Panc1 (cell line): ENCODE data around the gene SEPTIN8.

Experiments used
- SIN3A ChIP-seq: IDR thresholded peaks from 2 replicates; pipeline ENCODE4 v1.6.1; 2012; ENCODE audit warnings: low read depth, mild to moderate bottlenecking, low read length, moderate library complexity, borderline replicate concordance; ENCODE audit not compliant: insufficient read depth
- TF ChIP-seq, protein P1 (sequence below): fragments of 450-650 bp; IDR thresholded peaks from 2 replicates; pipeline ENCODE4 v1.5.1; 2017; ENCODE audit warnings: mild to moderate bottlenecking

DNA sequence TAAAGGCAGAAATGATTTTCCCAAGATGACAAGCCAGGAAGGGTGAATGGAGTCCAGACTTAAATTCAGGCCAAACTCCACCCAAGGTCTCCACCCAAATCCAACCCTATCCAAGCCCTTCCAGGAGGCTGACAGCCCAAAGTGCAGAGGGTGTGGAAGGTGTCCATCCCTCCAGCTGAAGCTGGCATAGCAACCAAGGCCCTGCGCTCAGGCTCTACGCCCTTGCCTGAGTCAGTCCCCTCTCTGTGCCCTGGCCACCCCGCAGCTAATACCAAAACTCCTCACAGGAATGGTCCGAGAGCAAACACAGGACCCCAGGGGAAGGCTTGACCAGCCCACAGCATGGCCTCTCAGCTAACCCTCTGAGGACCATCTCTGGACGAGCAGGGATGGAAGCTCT, 2.1 kb downstream of the SEPTIN8 start:
- TF ChIP-seq, protein P1, sequence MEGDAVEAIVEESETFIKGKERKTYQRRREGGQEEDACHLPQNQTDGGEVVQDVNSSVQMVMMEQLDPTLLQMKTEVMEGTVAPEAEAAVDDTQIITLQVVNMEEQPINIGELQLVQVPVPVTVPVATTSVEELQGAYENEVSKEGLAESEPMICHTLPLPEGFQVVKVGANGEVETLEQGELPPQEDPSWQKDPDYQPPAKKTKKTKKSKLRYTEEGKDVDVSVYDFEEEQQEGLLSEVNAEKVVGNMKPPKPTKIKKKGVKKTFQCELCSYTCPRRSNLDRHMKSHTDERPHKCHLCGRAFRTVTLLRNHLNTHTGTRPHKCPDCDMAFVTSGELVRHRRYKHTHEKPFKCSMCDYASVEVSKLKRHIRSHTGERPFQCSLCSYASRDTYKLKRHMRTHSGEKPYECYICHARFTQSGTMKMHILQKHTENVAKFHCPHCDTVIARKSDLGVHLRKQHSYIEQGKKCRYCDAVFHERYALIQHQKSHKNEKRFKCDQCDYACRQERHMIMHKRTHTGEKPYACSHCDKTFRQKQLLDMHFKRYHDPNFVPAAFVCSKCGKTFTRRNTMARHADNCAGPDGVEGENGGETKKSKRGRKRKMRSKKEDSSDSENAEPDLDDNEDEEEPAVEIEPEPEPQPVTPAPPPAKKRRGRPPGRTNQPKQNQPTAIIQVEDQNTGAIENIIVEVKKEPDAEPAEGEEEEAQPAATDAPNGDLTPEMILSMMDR: no peak
- no peak for TF ChIP-seq SIN3A
